Activated T-helper 1 cell treated with anti-CD3 and anti-CD28 coated beads, Interleukin-12 subunit alpha, Interleukin-12 subunit beta, Interleukin-2, Interleukin-4 antibody, amounts not matched to agents 30 ng/mL and 10 ng/mL and 1 ng/mL, durations not matched to agents 14 hours and 24 hours and 36 hours (primary cell): ENCODE data around the gene LRRTM1. TPM values are rescaled to one million over a fixed set of nuclear protein-coding genes. Genes with fewer than 3 reads are reported as not detected.

Experiments used
- DNase-seq: peaks from one replicate; pipeline ENCODE4 v3.0.0; 2021; ENCODE audit warnings: low spot score
- H3K27ac Mint-ChIP-seq: one replicate; pipeline ENCODE4 v1.8.0; 2021; ENCODE audit warnings: mild to moderate bottlenecking, mixed read lengths
- H3K27me3 Mint-ChIP-seq: one replicate; pipeline ENCODE4 v1.8.0; 2022; ENCODE audit warnings: mild to moderate bottlenecking, moderate library complexity, mixed read lengths; ENCODE audit not compliant: insufficient read depth
- H3K36me3 Mint-ChIP-seq: one replicate; pipeline ENCODE4 v1.8.0; 2021; ENCODE audit warnings: low read depth, mixed read lengths
- H3K4me1 Mint-ChIP-seq: one replicate; pipeline ENCODE4 v1.8.0; 2021; ENCODE audit warnings: low read depth, mixed read lengths
- H3K4me3 Mint-ChIP-seq: one replicate; pipeline ENCODE4 v1.8.0; 2021; ENCODE audit warnings: mild to moderate bottlenecking, moderate library complexity, mixed read lengths
- H3K9me3 Mint-ChIP-seq: one replicate; pipeline ENCODE4 v1.8.0; 2021; ENCODE audit warnings: mixed read lengths
- intact Hi-C: fragments of 100-400 bp; cut with micrococcal nuclease; formaldehyde crosslinking; loops from one replicate; pipeline ENCODE4 v1.15.1; 2024
- total RNA-seq: library from RNA; stranded (reverse); gene quantifications from 2 replicates; pipeline ENCODE4 v1.2.3, GENCODE V29; 2022

LRRTM1 gene, protein sequence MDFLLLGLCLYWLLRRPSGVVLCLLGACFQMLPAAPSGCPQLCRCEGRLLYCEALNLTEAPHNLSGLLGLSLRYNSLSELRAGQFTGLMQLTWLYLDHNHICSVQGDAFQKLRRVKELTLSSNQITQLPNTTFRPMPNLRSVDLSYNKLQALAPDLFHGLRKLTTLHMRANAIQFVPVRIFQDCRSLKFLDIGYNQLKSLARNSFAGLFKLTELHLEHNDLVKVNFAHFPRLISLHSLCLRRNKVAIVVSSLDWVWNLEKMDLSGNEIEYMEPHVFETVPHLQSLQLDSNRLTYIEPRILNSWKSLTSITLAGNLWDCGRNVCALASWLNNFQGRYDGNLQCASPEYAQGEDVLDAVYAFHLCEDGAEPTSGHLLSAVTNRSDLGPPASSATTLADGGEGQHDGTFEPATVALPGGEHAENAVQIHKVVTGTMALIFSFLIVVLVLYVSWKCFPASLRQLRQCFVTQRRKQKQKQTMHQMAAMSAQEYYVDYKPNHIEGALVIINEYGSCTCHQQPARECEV
- total RNA-seq = not detected in 2 replicates

GRCh38 chr2:80303909-80304837 is at the start of gene LRRTM1:
LRRTM1 (minus strand) TSS chr2:80304752; CDS start chr2:80303819, 933 bp downstream.
- no peak for DNase-seq
- intact Hi-C loops = no loop called here
- H3K36me3 Mint-ChIP-seq = no peaks in the 10 kb centered on the region
- H3K27ac Mint-ChIP-seq = no peak within 1 kb of the TSS
- no peaks in the 10 kb centered on the region for H3K9me3 Mint-ChIP-seq
- H3K27me3 Mint-ChIP-seq = peaks cover 35% of the 10 kb centered on the region
- H3K4me1 Mint-ChIP-seq = no peaks in the 10 kb centered on the region
- H3K4me3 Mint-ChIP-seq = no peak within 1 kb of the TSS

GRCh38 chr2:80351231-80351630 is 46.7 kb upstream of the LRRTM1 start:
- Mint-ChIP-seq H3K4me3 (no peak overlapping the region), H3K27me3 (no peaks in the 10 kb centered on the region), H3K36me3 (no peaks in the 10 kb centered on the region), H3K27ac (no peak overlapping the region), H3K9me3 (peaks cover 3% of the 10 kb centered on the region), H3K4me1 (no peaks in the 10 kb centered on the region)
- intact Hi-C loops = no loop called here
- DNase-seq = no peak

DNA sequence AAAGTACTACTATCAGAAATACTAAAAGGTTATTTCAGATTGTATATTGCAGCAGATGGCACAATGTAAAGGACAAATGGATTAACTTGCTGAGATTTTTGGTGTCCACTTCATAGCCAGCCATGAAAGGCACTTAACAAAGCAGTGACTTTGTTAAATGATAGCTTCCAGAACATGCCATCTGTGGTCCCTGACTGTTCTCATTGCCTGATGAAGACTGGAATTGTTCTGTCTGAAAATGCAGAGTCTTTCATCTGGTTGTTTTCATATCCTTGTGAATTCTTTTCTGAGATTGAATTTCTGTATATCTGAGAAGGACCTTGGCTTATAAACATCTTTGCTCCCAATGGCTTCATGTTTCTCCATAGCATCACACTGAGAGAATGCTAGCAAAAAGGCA is 44.4 kb upstream of the LRRTM1 start:
- peaks cover 7% of the 10 kb centered on the region for H3K9me3 Mint-ChIP-seq
- no peaks in the 10 kb centered on the region for H3K27me3 Mint-ChIP-seq
- H3K36me3 Mint-ChIP-seq = no peaks in the 10 kb centered on the region
- DNase-seq = no peak
- H3K27ac Mint-ChIP-seq = no peak overlapping the region
- intact Hi-C loops = no loop called here
- H3K4me3 Mint-ChIP-seq = no peak overlapping the region
- no peaks in the 10 kb centered on the region for H3K4me1 Mint-ChIP-seq

DNA sequence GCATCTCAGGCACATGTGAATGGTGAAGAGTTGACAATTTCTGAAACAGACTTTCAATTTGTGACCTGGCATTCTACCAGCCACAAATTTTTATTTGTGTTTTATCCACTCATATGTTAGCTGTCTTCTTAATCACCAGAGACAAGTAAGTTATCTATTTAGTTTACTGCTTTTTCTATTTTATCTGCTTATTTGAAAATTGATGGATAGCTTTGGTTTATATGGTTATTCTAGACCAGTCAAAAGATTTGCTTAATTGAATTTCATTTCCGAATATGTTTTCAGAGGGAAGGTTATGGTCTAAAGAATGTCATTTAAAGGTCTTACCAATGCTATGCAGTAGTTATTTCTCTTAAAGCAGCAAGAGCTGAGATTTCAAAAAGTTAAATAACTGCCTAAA is 43.5 kb upstream of the LRRTM1 start:
- DNase-seq = no peak

GRCh38 chr2:80340022-80340421 is 35.5 kb upstream of the LRRTM1 start:
- no peak for DNase-seq
- no peaks in the 10 kb centered on the region for H3K36me3 Mint-ChIP-seq
- H3K27ac Mint-ChIP-seq = no peak overlapping the region
- H3K9me3 Mint-ChIP-seq = peaks cover 5% of the 10 kb centered on the region
- H3K4me1 Mint-ChIP-seq = no peaks in the 10 kb centered on the region
- no peaks in the 10 kb centered on the region for H3K27me3 Mint-ChIP-seq
- intact Hi-C loops = no loop called here
- no peak overlapping the region for H3K4me3 Mint-ChIP-seq

More for the DNA sequence above, 43.5 kb upstream of the LRRTM1 start:
- no peaks in the 10 kb centered on the region for H3K36me3 Mint-ChIP-seq
- no peak overlapping the region for H3K27ac Mint-ChIP-seq
- intact Hi-C loops = no loop called here
- H3K9me3 Mint-ChIP-seq = peaks cover 7% of the 10 kb centered on the region
- no peaks in the 10 kb centered on the region for H3K4me1 Mint-ChIP-seq
- H3K27me3 Mint-ChIP-seq = no peaks in the 10 kb centered on the region
- H3K4me3 Mint-ChIP-seq = no peak overlapping the region

DNA sequence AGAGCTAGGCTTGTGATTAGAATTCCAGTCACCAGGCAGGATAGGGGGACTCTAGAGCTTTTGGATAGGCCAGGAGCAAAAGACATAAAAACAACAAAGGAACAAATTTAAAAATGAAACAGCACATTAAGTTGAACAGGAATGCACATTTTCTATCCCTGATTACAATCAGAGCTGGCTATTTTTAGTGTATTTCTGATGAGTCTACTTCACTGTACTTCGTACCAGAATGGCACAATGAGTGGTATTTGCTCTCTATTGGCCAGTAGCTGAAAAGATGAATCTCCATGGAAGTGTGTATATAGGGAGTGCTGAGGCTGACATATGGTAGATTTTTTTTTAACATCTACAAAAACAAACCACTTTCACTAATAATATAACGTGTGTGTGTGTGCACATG is 34.2 kb upstream of the LRRTM1 start:
- H3K9me3 Mint-ChIP-seq = no peaks in the 10 kb centered on the region
- H3K4me1 Mint-ChIP-seq = no peaks in the 10 kb centered on the region
- no peak overlapping the region for H3K27ac Mint-ChIP-seq
- H3K36me3 Mint-ChIP-seq = no peaks in the 10 kb centered on the region
- intact Hi-C loops = no loop called here
- no peak for DNase-seq
- H3K4me3 Mint-ChIP-seq = no peak overlapping the region
- no peaks in the 10 kb centered on the region for H3K27me3 Mint-ChIP-seq

GRCh38 chr2:80335411-80335810 is 30.9 kb upstream of the LRRTM1 start:
- Mint-ChIP-seq H3K27me3 (no peaks in the 10 kb centered on the region), H3K36me3 (no peaks in the 10 kb centered on the region), H3K27ac (no peak overlapping the region), H3K4me1 (no peaks in the 10 kb centered on the region), H3K9me3 (no peaks in the 10 kb centered on the region), H3K4me3 (no peak overlapping the region)
- no peak for DNase-seq
- intact Hi-C loops = no loop called here

DNA sequence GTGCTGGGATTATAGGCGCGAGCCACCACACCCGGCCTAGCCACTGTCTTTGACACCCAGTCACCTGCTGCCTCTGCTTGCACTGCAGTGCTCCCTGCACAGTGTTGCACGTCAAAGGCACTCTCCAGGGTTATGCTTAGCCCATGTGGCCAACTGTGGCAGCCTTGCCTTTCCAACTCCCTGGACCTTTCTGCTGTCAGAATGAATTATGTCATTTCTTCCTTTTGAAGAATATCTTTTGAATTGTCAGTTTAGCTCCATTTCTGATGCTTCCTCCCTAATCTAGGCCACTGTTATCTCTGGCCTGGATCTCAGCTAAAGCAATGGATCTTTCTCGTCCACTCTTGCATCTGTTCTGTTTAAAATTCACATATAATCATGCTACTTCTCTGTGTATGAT is 29.3 kb upstream of the LRRTM1 start:
- no peak overlapping the region for H3K4me3 Mint-ChIP-seq
- H3K36me3 Mint-ChIP-seq = no peaks in the 10 kb centered on the region
- no peak overlapping the region for H3K27ac Mint-ChIP-seq
- H3K9me3 Mint-ChIP-seq = no peaks in the 10 kb centered on the region
- no peak for DNase-seq
- intact Hi-C loops = no loop called here
- H3K27me3 Mint-ChIP-seq = no peaks in the 10 kb centered on the region
- H3K4me1 Mint-ChIP-seq = no peaks in the 10 kb centered on the region

DNA sequence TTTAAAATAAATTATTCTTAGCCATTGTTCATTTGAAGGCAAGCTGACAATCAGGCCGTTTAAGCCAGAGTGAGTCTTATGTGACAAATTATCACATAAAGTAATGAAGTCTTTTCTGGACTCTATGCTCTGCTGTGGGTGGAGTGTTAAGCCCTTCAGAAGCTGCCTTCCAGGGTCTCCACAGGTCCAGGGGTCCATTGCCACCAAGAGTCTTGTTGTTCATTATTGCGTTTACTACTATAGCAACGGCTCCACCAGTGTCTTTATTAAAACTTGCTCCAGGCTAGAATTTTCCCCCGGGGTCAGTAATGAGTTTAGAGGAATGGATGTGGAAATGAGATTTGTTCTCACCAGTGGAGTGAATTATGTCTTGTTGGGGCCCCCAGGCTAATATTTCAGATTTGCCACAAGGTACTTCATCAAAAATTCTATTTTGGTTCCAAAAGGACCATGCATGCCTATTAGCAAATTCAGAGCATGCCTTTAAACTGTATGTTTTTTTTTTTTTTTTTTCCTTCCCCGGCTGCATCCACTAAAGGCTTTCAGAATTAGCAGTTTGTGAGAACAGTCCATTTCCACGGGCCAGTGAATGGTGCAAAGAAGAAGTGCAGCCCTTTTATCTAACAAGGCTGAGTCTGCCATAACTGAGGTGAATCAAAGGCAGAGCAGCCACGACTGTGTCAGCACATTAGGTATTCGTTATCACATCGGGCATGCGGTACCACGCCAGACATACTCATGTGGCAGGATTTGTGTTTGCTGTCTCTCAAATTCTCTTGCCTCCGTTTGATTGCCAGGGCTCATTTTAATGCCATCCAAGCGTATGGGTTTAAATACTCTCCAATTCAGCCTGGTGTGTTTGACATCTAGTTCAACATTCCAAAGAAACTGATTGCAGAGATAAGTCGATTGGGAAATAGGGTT is 26.2 kb upstream of the LRRTM1 start:
- Mint-ChIP-seq H3K27me3 (no peaks in the 10 kb centered on the region), H3K27ac (no peak overlapping the region), H3K36me3 (no peaks in the 10 kb centered on the region), H3K9me3 (no peaks in the 10 kb centered on the region), H3K4me3 (no peak overlapping the region), H3K4me1 (no peaks in the 10 kb centered on the region)
- DNase-seq = no peak
- intact Hi-C loops = no loop called here

GRCh38 chr2:80329491-80329890 is 24.9 kb upstream of the LRRTM1 start:
- Mint-ChIP-seq H3K27me3 (no peaks in the 10 kb centered on the region), H3K4me1 (no peaks in the 10 kb centered on the region), H3K4me3 (no peak overlapping the region), H3K9me3 (no peaks in the 10 kb centered on the region), H3K27ac (no peak overlapping the region), H3K36me3 (no peaks in the 10 kb centered on the region)
- no peak for DNase-seq
- intact Hi-C loops = no loop called here

DNA sequence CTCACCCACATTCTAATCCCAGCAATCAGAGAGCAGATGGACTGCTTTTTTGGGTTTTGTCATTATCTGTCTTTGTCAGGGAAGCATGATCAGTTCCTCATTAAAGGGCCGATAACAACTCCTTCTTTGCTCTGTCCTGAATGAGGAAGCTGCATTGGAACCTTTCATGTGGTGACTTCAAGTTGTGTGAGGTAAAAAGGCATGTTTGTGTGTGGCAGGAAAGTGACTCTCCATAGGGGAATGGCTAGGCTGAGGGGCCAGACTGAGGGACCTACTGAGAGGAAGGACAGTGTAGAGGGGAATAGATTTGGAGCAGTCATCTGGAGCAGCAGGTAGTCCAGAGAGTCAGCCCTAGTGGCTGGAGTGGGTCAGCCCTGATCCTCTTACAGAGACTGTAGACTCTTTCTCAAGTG is 23.6 kb upstream of the LRRTM1 start:
- Mint-ChIP-seq H3K4me3 (no peak overlapping the region), H3K27ac (no peak overlapping the region), H3K4me1 (no peaks in the 10 kb centered on the region), H3K36me3 (no peaks in the 10 kb centered on the region), H3K27me3 (no peaks in the 10 kb centered on the region), H3K9me3 (no peaks in the 10 kb centered on the region)
- DNase-seq = no peak
- intact Hi-C loops = no loop called here

GRCh38 chr2:80326861-80327260 is 22.3 kb upstream of the LRRTM1 start:
- H3K36me3 Mint-ChIP-seq = no peaks in the 10 kb centered on the region
- H3K27ac Mint-ChIP-seq = no peak overlapping the region
- DNase-seq = no peak
- H3K4me3 Mint-ChIP-seq = no peak overlapping the region
- no peaks in the 10 kb centered on the region for H3K4me1 Mint-ChIP-seq
- intact Hi-C loops = no loop called here
- H3K27me3 Mint-ChIP-seq = peaks cover 7% of the 10 kb centered on the region
- H3K9me3 Mint-ChIP-seq = no peaks in the 10 kb centered on the region
